HG03097 (cell line): ENCODE data around the gene ARHGEF38.

ENCODE experiments used
- ATAC-seq: cut with Tn5 transposase; IDR thresholded peaks from one replicate; pipeline ENCODE4 v1.9.1; 2021; ENCODE audit not compliant: unreplicated experiment, low FRiP score

The ARHGEF38 gene

GRCh38 chr4:105555409-105555808 is 3.0 kb downstream of the ARHGEF38 start:
- no peak for ATAC-seq

- no peak for ATAC-seq
Measured at GRCh38 chr4:105556206-105556605, 3.8 kb downstream of the ARHGEF38 start.

GRCh38 chr4:105558277-105558676 is 5.9 kb downstream of the ARHGEF38 start:
- ATAC-seq, result no peak

- no peak for ATAC-seq
Measured at GRCh38 chr4:105560421-105560848, 8.0 kb downstream of the ARHGEF38 start.

GRCh38 chr4:105563352-105563751 is 10.9 kb downstream of the ARHGEF38 start:
- ATAC-seq, result no peak

GRCh38 chr4:105568584-105568983 is 16.2 kb downstream of the ARHGEF38 start:
- ATAC-seq, result no peak

- no peak for ATAC-seq
Measured at GRCh38 chr4:105569057-105569865, 16.8 kb downstream of the ARHGEF38 start.

GRCh38 chr4:105569866-105570236 is 17.4 kb downstream of the ARHGEF38 start:
- no peak for ATAC-seq

- no peak for ATAC-seq
Measured at GRCh38 chr4:105572296-105572695, 19.9 kb downstream of the ARHGEF38 start.

- ATAC-seq, result no peak
Measured at GRCh38 chr4:105586638-105587328, 34.4 kb downstream of the ARHGEF38 start.

GRCh38 chr4:105587841-105588240 is 35.4 kb downstream of the ARHGEF38 start:
- no peak for ATAC-seq

- no peak for ATAC-seq
Measured at GRCh38 chr4:105588252-105588651, 35.8 kb downstream of the ARHGEF38 start.

GRCh38 chr4:105591573-105591972 is 39.2 kb downstream of the ARHGEF38 start:
- ATAC-seq, result no peak

- ATAC-seq, result peak; percentile 89
Measured at GRCh38 chr4:105594099-105595010, 41.9 kb downstream of the ARHGEF38 start.

GRCh38 chr4:105596684-105597083 is 44.3 kb downstream of the ARHGEF38 start:
- ATAC-seq, result no peak

- no peak for ATAC-seq
Measured at GRCh38 chr4:105598052-105598451, 45.6 kb downstream of the ARHGEF38 start.

GRCh38 chr4:105598787-105599186 is 46.4 kb downstream of the ARHGEF38 start:
- ATAC-seq, result no peak

- no peak for ATAC-seq
Measured at GRCh38 chr4:105599482-105599881, 47.1 kb downstream of the ARHGEF38 start.

- no peak for ATAC-seq
Measured at GRCh38 chr4:105599932-105600655, 47.7 kb downstream of the ARHGEF38 start.

GRCh38 chr4:105600951-105601350 is 48.5 kb downstream of the ARHGEF38 start:
- ATAC-seq, result no peak
